GM19463 (cell line): Measurements from ENCODE around the gene NFASC.

Experiments
- ATAC-seq: cut with Tn5 transposase; IDR thresholded peaks from one replicate; pipeline ENCODE4 v1.9.1; 2021; ENCODE audit warnings: mild to moderate bottlenecking, moderate library complexity; ENCODE audit not compliant: unreplicated experiment

Gene NFASC

GRCh38 chr1:204887846-204888245, 17.2 kb downstream of the NFASC start:
- no peak for ATAC-seq

- ATAC-seq = no peak
These were observed 17.6 kb downstream of the NFASC start for GRCh38 chr1:204888294-204888693.

- ATAC-seq = no peak
These were observed 19.2 kb downstream of the NFASC start for GRCh38 chr1:204889681-204890383.

GRCh38 chr1:204891860-204892259, 21.2 kb downstream of the NFASC start:
- ATAC-seq = no peak

- no peak for ATAC-seq
These were observed 23.4 kb downstream of the NFASC start for GRCh38 chr1:204894031-204894430.

- ATAC-seq = no peak
These were observed 23.9 kb downstream of the NFASC start for GRCh38 chr1:204894606-204895005.

- no peak for ATAC-seq
These were observed 25.4 kb downstream of the NFASC start for GRCh38 chr1:204896023-204896422.

GRCh38 chr1:204896787-204897469, 26.3 kb downstream of the NFASC start:
- ATAC-seq = no peak

- ATAC-seq = no peak
These were observed 30.1 kb downstream of the NFASC start for GRCh38 chr1:204900721-204901120.

GRCh38 chr1:204902671-204903070, 32.0 kb downstream of the NFASC start:
- no peak for ATAC-seq

- ATAC-seq = no peak
These were observed 33.7 kb downstream of the NFASC start for GRCh38 chr1:204904228-204904810.

- ATAC-seq = no peak
These were observed 38.4 kb downstream of the NFASC start for GRCh38 chr1:204909109-204909508.

GRCh38 chr1:204915861-204916495, 45.3 kb downstream of the NFASC start:
- ATAC-seq = no peak

GRCh38 chr1:204917802-204918201, 47.1 kb downstream of the NFASC start:
- ATAC-seq = no peak

- no peak for ATAC-seq
These were observed 49.8 kb downstream of the NFASC start for GRCh38 chr1:204920511-204920910.

- no peak for ATAC-seq
These were observed 50.3 kb downstream of the NFASC start for GRCh38 chr1:204920967-204921366.

- no peak for ATAC-seq
These were observed 51.3 kb downstream of the NFASC start for GRCh38 chr1:204921855-204922516.

GRCh38 chr1:204923201-204923600, 52.5 kb downstream of the NFASC start:
- ATAC-seq = no peak

- no peak for ATAC-seq
These were observed 53.0 kb downstream of the NFASC start for GRCh38 chr1:204923626-204924012.

- no peak for ATAC-seq
These were observed 53.5 kb downstream of the NFASC start for GRCh38 chr1:204924013-204924759.

- no peak for ATAC-seq
These were observed 55.0 kb downstream of the NFASC start for GRCh38 chr1:204925701-204926100.
